Measurements from ENCODE around the gene DHFR2. TPM values are rescaled to one million over a fixed set of nuclear protein-coding genes. Genes with fewer than 3 reads are reported as not detected.
A peak's percentile ranks its signal among the peaks of the same experiment; 100 is the strongest.
"Not testable (repeated sequence)": the region's sequence is repeated elsewhere in the genome, so short reads cannot be mapped to it uniquely, and the experiment has no call there.

The DHFR2 gene
- total RNA-seq, 2 donors from 2014 or later, result 7.9 to 9.4 TPM

- ATAC-seq (replicated peaks); H3K36me3 Mint-ChIP-seq (ENCODE audit: low read depth); H3K27me3 Mint-ChIP-seq; H3K4me1 Mint-ChIP-seq; H3K9me3 Mint-ChIP-seq; H3K27ac Mint-ChIP-seq; H3K4me3 Mint-ChIP-seq: not testable (repeated sequence)
Measured at GRCh38 chr3:94044100-94044936, 18.4 kb downstream of the DHFR2 start.

- Mint-ChIP-seq H3K9me3 (no peaks in the 10 kb centered on the region), H3K27ac (no peak overlapping the region), H3K27me3 (no peaks in the 10 kb centered on the region), H3K36me3 (ENCODE audit: low read depth) (peaks cover 7% of the 10 kb centered on the region), H3K4me3 (no peak overlapping the region), H3K4me1 (no peaks in the 10 kb centered on the region)
- ATAC-seq (replicated peaks), result no peak
Measured at GRCh38 chr3:94043285-94043684, 19.4 kb downstream of the DHFR2 start.

GRCh38 chr3:94036909-94037507, 25.7 kb downstream of the DHFR2 start:
- peak; percentile 56 for ATAC-seq (replicated peaks)

GRCh38 chr3:94028093-94028837, 34.5 kb downstream of the DHFR2 start, which contains the start of gene STX19:
Gene STX19, minus strand, starts transcription at chr3:94028597. Its CDS starts 13,328 bp downstream, at chr3:94015269.
- H3K4me1 Mint-ChIP-seq, result no peaks in the 10 kb centered on the region
- no peaks in the 10 kb centered on the region for H3K36me3 Mint-ChIP-seq (ENCODE audit: low read depth)
- no peak within 1 kb of the TSS for H3K27ac Mint-ChIP-seq
- H3K27me3 Mint-ChIP-seq, result no peaks in the 10 kb centered on the region
- no peaks in the 10 kb centered on the region for H3K9me3 Mint-ChIP-seq
- no peak within 1 kb of the TSS for H3K4me3 Mint-ChIP-seq
- no peak for ATAC-seq (replicated peaks)

More at GRCh38 chr3:94036909-94037507, 25.7 kb downstream of the DHFR2 start:
- no peak overlapping the region for H3K4me3 Mint-ChIP-seq
- H3K27ac Mint-ChIP-seq, result no peak overlapping the region
- no peaks in the 10 kb centered on the region for H3K9me3 Mint-ChIP-seq
- no peaks in the 10 kb centered on the region for H3K36me3 Mint-ChIP-seq (ENCODE audit: low read depth)
- H3K27me3 Mint-ChIP-seq, result no peaks in the 10 kb centered on the region
- H3K4me1 Mint-ChIP-seq, result no peaks in the 10 kb centered on the region

GRCh38 chr3:94026623-94027022, 36.1 kb downstream of the DHFR2 start:
- no peaks in the 10 kb centered on the region for H3K36me3 Mint-ChIP-seq (ENCODE audit: low read depth)
- no peaks in the 10 kb centered on the region for H3K4me1 Mint-ChIP-seq
- ATAC-seq (replicated peaks), result no peak
- no peak overlapping the region for H3K4me3 Mint-ChIP-seq
- H3K27me3 Mint-ChIP-seq, result no peaks in the 10 kb centered on the region
- no peak overlapping the region for H3K27ac Mint-ChIP-seq
- H3K9me3 Mint-ChIP-seq, result no peaks in the 10 kb centered on the region

- H3K27ac Mint-ChIP-seq, result no peak overlapping the region
- no peaks in the 10 kb centered on the region for H3K4me1 Mint-ChIP-seq
- no peak for ATAC-seq (replicated peaks)
- H3K36me3 Mint-ChIP-seq (ENCODE audit: low read depth), result no peaks in the 10 kb centered on the region
- no peaks in the 10 kb centered on the region for H3K9me3 Mint-ChIP-seq
- no peak overlapping the region for H3K4me3 Mint-ChIP-seq
- H3K27me3 Mint-ChIP-seq, result no peaks in the 10 kb centered on the region
Measured at GRCh38 chr3:94024385-94024784, 38.3 kb downstream of the DHFR2 start.

DNA sequence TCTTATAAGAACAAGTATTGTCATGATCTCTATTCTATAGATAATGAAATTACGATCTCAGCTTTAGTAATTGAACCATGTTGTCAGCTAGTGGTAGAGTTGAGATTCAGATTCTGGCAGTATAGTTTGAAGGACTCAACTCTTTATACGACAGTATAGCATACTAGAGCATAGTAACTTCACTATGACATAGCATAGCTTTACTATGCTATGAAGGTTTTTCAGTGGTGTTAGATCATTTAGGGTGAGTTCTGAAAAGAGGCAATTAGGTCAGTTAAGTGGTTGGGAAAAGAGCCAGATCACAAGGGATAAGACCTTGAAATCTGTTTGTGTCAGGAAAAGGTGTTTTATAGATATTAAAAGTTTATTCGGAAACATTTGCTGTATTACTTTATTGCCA, 42.4 kb downstream of the DHFR2 start:
- no peak for ATAC-seq (replicated peaks)
- no peaks in the 10 kb centered on the region for H3K36me3 Mint-ChIP-seq (ENCODE audit: low read depth)
- no peaks in the 10 kb centered on the region for H3K27me3 Mint-ChIP-seq
- no peak overlapping the region for H3K27ac Mint-ChIP-seq
- no peaks in the 10 kb centered on the region for H3K9me3 Mint-ChIP-seq
- H3K4me1 Mint-ChIP-seq, result no peaks in the 10 kb centered on the region
- no peak overlapping the region for H3K4me3 Mint-ChIP-seq

- Mint-ChIP-seq H3K4me1 (no peaks in the 10 kb centered on the region), H3K27ac (peak overlapping the region; percentile 4), H3K4me3 (no peak overlapping the region), H3K9me3 (no peaks in the 10 kb centered on the region), H3K27me3 (no peaks in the 10 kb centered on the region), H3K36me3 (ENCODE audit: low read depth) (no peaks in the 10 kb centered on the region)
- ATAC-seq (replicated peaks), result no peak
Measured at GRCh38 chr3:94019659-94020058, 43.1 kb downstream of the DHFR2 start.

- H3K4me3 Mint-ChIP-seq, result no peak overlapping the region
- H3K9me3 Mint-ChIP-seq, result no peaks in the 10 kb centered on the region
- peaks cover 15% of the 10 kb centered on the region for H3K4me1 Mint-ChIP-seq
- ATAC-seq (replicated peaks), result no peak
- no peaks in the 10 kb centered on the region for H3K27me3 Mint-ChIP-seq
- H3K27ac Mint-ChIP-seq, result no peak overlapping the region
- H3K36me3 Mint-ChIP-seq (ENCODE audit: low read depth), result peaks cover 5% of the 10 kb centered on the region
Measured at GRCh38 chr3:94015025-94015424, 47.7 kb downstream of the DHFR2 start.

GRCh38 chr3:94012185-94012584, 50.5 kb downstream of the DHFR2 start:
- ATAC-seq (replicated peaks), result no peak
- Mint-ChIP-seq H3K4me3 (peak overlapping the region; percentile 47), H3K4me1 (peaks cover 20% of the 10 kb centered on the region), H3K27me3 (no peaks in the 10 kb centered on the region), H3K9me3 (no peaks in the 10 kb centered on the region), H3K36me3 (ENCODE audit: low read depth) (peaks cover 5% of the 10 kb centered on the region), H3K27ac (peak overlapping the region; percentile 76)

DNA sequence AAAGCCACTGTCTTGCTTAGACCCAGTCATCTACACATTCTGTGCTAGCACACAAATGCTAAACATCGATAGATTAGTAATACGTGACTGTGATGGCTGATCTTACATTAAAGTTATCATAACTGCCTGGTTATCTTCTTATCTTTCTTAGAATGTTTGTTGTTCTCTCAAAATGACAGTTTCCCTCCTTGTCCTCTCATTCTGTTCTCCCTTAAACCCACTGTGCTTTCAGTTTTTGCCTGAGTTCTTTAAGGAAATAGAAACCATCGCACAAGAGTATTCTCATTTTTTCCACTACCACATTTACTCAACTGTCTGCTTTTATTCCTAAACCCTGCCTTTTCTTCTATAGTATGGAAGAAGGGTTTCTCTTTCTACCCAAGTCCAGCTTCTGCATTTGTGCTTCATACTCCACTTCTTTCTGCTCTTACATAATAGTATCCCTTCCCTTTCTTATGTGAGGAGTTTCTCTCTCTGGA, 51.4 kb downstream of the DHFR2 start:
- peak; percentile 94 for ATAC-seq (replicated peaks)
- Mint-ChIP-seq H3K4me1 (peaks cover 20% of the 10 kb centered on the region), H3K9me3 (no peaks in the 10 kb centered on the region), H3K27me3 (no peaks in the 10 kb centered on the region), H3K36me3 (ENCODE audit: low read depth) (peaks cover 8% of the 10 kb centered on the region), H3K4me3 (peak overlapping the region; percentile 47), H3K27ac (peak overlapping the region; percentile 76)

- H3K4me3 Mint-ChIP-seq, result no peak overlapping the region
- no peak for ATAC-seq (replicated peaks)
- no peak overlapping the region for H3K27ac Mint-ChIP-seq
- peaks cover 20% of the 10 kb centered on the region for H3K4me1 Mint-ChIP-seq
- peaks cover 10% of the 10 kb centered on the region for H3K36me3 Mint-ChIP-seq (ENCODE audit: low read depth)
- H3K9me3 Mint-ChIP-seq, result no peaks in the 10 kb centered on the region
- no peaks in the 10 kb centered on the region for H3K27me3 Mint-ChIP-seq
Measured at GRCh38 chr3:94009608-94010007, 53.1 kb downstream of the DHFR2 start.

DNA sequence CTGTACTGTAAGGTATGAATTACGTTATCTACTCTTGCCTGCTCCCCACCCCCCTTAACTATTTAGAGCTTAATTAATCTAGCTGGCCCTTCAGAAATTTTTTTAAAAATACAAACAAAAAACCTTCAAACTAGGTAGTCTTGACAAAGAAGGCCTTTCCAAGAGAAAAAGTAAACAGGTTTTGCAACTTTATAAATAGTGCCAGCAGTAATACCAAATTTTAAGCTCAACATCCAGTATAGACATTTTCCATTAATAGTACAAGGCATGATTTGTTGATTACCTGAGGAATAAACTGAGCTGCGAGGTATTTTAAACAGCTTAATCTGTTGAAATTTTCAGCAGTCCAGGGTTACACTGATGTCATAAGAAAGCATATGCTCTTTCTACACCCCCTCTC, 54.5 kb downstream of the DHFR2 start:
- H3K27ac Mint-ChIP-seq, result no peak overlapping the region
- H3K36me3 Mint-ChIP-seq (ENCODE audit: low read depth), result peaks cover 10% of the 10 kb centered on the region
- no peak for ATAC-seq (replicated peaks)
- H3K9me3 Mint-ChIP-seq, result no peaks in the 10 kb centered on the region
- H3K4me3 Mint-ChIP-seq, result no peak overlapping the region
- no peaks in the 10 kb centered on the region for H3K27me3 Mint-ChIP-seq
- H3K4me1 Mint-ChIP-seq, result peaks cover 20% of the 10 kb centered on the region

Measured in activated T-helper 17 cell treated with anti-CD3 and anti-CD28 coated beads, Interleukin-2, amount 50 U/mL, for 72 hours (primary cell).